K562 (cell line): Measurements from ENCODE around the gene SAP30BP. TPM values are rescaled to one million over a fixed set of nuclear protein-coding genes. Genes with fewer than 3 reads are reported as not detected.

Source experiments
- FUS ChIP-seq: fragments of 200-400 bp; formaldehyde crosslinking; optimal IDR thresholded peaks from 2 replicates; pipeline ENCODE3; 2017; ENCODE audit warnings: low read depth, low read length
- MTA1 ChIP-seq: fragments of 450-650 bp; IDR thresholded peaks from 2 replicates; pipeline ENCODE4 v1.6.1; 2017; ENCODE audit warnings: borderline replicate concordance
- NR2F6 ChIP-seq: fragments of 450-650 bp; formaldehyde crosslinking; IDR thresholded peaks from 2 replicates; pipeline ENCODE4 v1.4.0; 2020; ENCODE audit warnings: mild to moderate bottlenecking
- POLR2G ChIP-seq: fragments of 200-400 bp; formaldehyde crosslinking; IDR thresholded peaks from 2 replicates; pipeline ENCODE4 v1.6.1; 2017; ENCODE audit warnings: low read depth, mild to moderate bottlenecking, antibody characterized with exemption, low read length, moderate library complexity
- ZBTB1 ChIP-seq: sonication (generic); formaldehyde crosslinking; IDR thresholded peaks from 2 replicates; pipeline ENCODE4 v1.8.1; 2023; ENCODE audit warnings: missing genetic modification reagents, low read depth, mild to moderate bottlenecking, borderline replicate concordance
- ZFP1 ChIP-seq: fragments of 450-650 bp; formaldehyde crosslinking; IDR thresholded peaks from 2 replicates; pipeline ENCODE4 v1.4.0; 2020; ENCODE audit warnings: mild to moderate bottlenecking, mixed read lengths
- ZNF431 ChIP-seq: sonication (generic); formaldehyde crosslinking; IDR thresholded peaks from 2 replicates; pipeline ENCODE4 v1.8.0; 2022; ENCODE audit warnings: mild to moderate bottlenecking, missing genetic modification reagents
- ZNF717 ChIP-seq: fragments of 250-450 bp; sonication (Bioruptor Pico); IDR thresholded peaks from 2 replicates; pipeline ENCODE4 v1.5.0; 2021
- polyA plus RNA-seq, 8 experiments: library from polyadenylated mRNA; depleted of rRNA in 4 of 8; stranded (reverse) in 5 of 8; unstranded in 3 of 8; fragments of >200 nt; fragmentation: Nextera tagmentation in 2 of 8; fragmentation: Illumina TruSeq in 1 of 8; extraction: Ambion mirVana in 2 of 8; extraction: Trizol in 1 of 8; gene quantifications; 2 replicates each; pipeline versions ENCODE4 v1.2.1 to v1.2.3, GENCODE V29; 2011 to 2014; ENCODE audit warnings: inconsistent platforms in 1 of 8, missing spikeins in 1 of 8
- total RNA-seq, 7 experiments: library from RNA; depleted of rRNA in 6 of 7; stranded (reverse); fragments of >200 nt in 6 of 7; fragmentation: Illumina TruSeq in 2 of 7; extraction: Trizol in 2 of 7; gene quantifications; 2 replicates each; pipeline versions ENCODE4 v1.2.1 to v1.2.3, GENCODE V29; 2011 to 2021; ENCODE audit warnings: low replicate concordance in 1 of 7
- TF ChIP-seq, protein P1 (sequence below): fragments of 250-450 bp; sonication (Bioruptor Pico); IDR thresholded peaks from 2 replicates; pipeline ENCODE4 v1.8.0; 2022; ENCODE audit warnings: inconsistent platforms
- TF ChIP-seq, protein P2 (sequence below), 3 experiments: fragments of 200-800 bp in 1 of 3; sonication (Bioruptor generic) in 1 of 3; sonication (generic) in 1 of 3; formaldehyde crosslinking in 1 of 3; IDR thresholded peaks; 2 replicates each; pipeline versions ENCODE4 v1.6.1 to v1.8.0; 2016 to 2022; ENCODE audit warnings: mild to moderate bottlenecking in 2 of 3, missing compliant biosample characterization in 2 of 3, missing genetic modification characterization in 2 of 3, missing genetic modification reagents in 1 of 3
- TF ChIP-seq, protein P3 (sequence below): sonication (generic); formaldehyde crosslinking; IDR thresholded peaks from 2 replicates; pipeline ENCODE4 v1.8.1; 2023; ENCODE audit warnings: mild to moderate bottlenecking, missing genetic modification reagents
- TF ChIP-seq, protein P4 (sequence below), 2 experiments: fragments of 450-650 bp; conservative IDR thresholded peaks; 2 replicates each; pipeline ENCODE4 v1.6.1; 2017; ENCODE audit warnings: mild to moderate bottlenecking in 2 of 2, moderate library complexity in 2 of 2
- TF ChIP-seq, protein P5 (sequence below), 2 experiments: fragments of 450-650 bp; IDR thresholded peaks; 2 replicates each; pipeline ENCODE4 v1.6.1; 2016
- TF ChIP-seq, protein P6 (sequence below): sonication (generic); formaldehyde crosslinking; IDR thresholded peaks from 2 replicates; pipeline ENCODE4 v1.8.0; 2022; ENCODE audit warnings: mild to moderate bottlenecking, missing genetic modification reagents

SAP30BP gene
- total and polyA plus RNA-seq, 9 of the 15 experiments (the other 6 are each of a cell fraction or from before 2014, with no cell fraction given) = 45.3 to 154 (median 71.7) TPM

DNA sequence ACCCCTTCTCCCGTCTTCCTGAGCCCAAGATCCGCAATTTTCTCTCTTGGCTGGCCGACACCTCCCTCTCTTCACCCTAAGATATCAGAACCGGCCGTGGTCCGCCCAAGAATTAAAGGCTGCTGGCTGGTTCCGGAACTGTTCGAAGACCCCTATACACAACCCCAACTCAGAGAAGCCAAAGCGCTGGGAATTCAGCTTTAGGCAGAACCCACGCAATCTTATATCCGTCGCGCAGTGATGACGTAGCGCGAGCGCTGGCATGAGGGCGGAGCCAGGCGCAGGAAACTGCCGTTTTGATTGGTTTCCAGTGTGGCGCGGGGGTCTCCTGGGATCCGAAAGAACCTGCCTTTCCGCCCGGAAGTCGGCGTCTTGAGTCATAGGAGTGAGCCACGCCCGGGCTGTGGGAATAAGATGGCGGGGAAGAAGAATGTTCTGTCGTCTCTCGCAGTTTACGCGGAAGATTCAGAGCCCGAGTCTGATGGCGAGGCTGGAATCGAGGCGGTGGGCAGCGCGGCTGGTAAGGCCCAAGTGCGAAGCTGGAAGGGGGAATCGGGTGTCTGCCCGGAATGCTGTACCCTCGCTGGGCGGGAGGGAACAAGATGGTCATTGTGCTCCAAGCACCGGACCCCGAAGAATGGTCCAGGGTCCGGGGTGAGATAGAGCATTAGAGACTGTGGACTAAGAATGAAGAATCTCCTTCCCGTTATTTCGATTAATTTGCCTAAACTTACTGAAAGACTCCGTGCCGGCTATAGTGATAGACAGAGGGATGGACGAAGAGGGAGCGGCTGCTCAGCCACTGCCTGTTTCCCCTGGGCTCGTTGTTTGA lies at the start of gene SAP30BP, which contains the start of gene RECQL5 (continued):
- TF ChIP-seq, protein P1, sequence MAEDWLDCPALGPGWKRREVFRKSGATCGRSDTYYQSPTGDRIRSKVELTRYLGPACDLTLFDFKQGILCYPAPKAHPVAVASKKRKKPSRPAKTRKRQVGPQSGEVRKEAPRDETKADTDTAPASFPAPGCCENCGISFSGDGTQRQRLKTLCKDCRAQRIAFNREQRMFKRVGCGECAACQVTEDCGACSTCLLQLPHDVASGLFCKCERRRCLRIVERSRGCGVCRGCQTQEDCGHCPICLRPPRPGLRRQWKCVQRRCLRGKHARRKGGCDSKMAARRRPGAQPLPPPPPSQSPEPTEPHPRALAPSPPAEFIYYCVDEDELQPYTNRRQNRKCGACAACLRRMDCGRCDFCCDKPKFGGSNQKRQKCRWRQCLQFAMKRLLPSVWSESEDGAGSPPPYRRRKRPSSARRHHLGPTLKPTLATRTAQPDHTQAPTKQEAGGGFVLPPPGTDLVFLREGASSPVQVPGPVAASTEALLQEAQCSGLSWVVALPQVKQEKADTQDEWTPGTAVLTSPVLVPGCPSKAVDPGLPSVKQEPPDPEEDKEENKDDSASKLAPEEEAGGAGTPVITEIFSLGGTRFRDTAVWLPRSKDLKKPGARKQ (CRISPR knock-in tag) = no peak
- TF ChIP-seq FUS = no peak
- TF ChIP-seq ZBTB1 (CRISPR knock-in tag) = no peak
- TF ChIP-seq, protein P2, sequence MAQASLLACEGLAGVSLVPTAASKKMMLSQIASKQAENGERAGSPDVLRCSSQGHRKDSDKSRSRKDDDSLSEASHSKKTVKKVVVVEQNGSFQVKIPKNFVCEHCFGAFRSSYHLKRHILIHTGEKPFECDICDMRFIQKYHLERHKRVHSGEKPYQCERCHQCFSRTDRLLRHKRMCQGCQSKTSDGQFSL (CRISPR knock-in tag; IDR thresholded peaks at IDR 0.05) = no peak
- TF ChIP-seq, protein P2 (tag; IDR thresholded peaks at IDR 0.05) = no peak
- peak; percentile 98 for TF ChIP-seq MTA1
- TF ChIP-seq ZNF717 (CRISPR knock-in tag) = no peak
- no peak for TF ChIP-seq ZFP1 (CRISPR knock-in tag)
- TF ChIP-seq, protein P3, sequence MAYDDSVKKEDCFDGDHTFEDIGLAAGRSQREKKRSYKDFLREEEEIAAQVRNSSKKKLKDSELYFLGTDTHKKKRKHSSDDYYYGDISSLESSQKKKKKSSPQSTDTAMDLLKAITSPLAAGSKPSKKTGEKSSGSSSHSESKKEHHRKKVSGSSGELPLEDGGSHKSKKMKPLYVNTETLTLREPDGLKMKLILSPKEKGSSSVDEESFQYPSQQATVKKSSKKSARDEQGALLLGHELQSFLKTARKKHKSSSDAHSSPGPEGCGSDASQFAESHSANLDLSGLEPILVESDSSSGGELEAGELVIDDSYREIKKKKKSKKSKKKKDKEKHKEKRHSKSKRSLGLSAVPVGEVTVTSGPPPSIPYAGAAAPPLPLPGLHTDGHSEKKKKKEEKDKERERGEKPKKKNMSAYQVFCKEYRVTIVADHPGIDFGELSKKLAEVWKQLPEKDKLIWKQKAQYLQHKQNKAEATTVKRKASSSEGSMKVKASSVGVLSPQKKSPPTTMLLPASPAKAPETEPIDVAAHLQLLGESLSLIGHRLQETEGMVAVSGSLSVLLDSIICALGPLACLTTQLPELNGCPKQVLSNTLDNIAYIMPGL (CRISPR knock-in tag) = no peak
- TF ChIP-seq, protein P4, sequence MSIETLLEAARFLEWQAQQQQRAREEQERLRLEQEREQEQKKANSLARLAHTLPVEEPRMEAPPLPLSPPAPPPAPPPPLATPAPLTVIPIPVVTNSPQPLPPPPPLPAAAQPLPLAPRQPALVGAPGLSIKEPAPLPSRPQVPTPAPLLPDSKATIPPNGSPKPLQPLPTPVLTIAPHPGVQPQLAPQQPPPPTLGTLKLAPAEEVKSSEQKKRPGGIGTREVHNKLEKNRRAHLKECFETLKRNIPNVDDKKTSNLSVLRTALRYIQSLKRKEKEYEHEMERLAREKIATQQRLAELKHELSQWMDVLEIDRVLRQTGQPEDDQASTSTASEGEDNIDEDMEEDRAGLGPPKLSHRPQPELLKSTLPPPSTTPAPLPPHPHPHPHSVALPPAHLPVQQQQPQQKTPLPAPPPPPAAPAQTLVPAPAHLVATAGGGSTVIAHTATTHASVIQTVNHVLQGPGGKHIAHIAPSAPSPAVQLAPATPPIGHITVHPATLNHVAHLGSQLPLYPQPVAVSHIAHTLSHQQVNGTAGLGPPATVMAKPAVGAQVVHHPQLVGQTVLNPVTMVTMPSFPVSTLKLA (conservative IDR thresholded peaks at IDR 0.05) = peak; percentile 86 to 93
- TF ChIP-seq POLR2G = peak; percentile 88
- TF ChIP-seq, protein P5, sequence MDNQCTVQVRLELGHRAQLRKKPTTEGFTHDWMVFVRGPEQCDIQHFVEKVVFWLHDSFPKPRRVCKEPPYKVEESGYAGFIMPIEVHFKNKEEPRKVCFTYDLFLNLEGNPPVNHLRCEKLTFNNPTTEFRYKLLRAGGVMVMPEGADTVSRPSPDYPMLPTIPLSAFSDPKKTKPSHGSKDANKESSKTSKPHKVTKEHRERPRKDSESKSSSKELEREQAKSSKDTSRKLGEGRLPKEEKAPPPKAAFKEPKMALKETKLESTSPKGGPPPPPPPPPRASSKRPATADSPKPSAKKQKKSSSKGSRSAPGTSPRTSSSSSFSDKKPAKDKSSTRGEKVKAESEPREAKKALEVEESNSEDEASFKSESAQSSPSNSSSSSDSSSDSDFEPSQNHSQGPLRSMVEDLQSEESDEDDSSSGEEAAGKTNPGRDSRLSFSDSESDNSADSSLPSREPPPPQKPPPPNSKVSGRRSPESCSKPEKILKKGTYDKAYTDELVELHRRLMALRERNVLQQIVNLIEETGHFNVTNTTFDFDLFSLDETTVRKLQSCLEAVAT (IDR thresholded peaks at IDR 0.05) = no peak
- TF ChIP-seq NR2F6 = no peak
- no peak for TF ChIP-seq ZNF431 (CRISPR knock-in tag)
- TF ChIP-seq, protein P6, sequence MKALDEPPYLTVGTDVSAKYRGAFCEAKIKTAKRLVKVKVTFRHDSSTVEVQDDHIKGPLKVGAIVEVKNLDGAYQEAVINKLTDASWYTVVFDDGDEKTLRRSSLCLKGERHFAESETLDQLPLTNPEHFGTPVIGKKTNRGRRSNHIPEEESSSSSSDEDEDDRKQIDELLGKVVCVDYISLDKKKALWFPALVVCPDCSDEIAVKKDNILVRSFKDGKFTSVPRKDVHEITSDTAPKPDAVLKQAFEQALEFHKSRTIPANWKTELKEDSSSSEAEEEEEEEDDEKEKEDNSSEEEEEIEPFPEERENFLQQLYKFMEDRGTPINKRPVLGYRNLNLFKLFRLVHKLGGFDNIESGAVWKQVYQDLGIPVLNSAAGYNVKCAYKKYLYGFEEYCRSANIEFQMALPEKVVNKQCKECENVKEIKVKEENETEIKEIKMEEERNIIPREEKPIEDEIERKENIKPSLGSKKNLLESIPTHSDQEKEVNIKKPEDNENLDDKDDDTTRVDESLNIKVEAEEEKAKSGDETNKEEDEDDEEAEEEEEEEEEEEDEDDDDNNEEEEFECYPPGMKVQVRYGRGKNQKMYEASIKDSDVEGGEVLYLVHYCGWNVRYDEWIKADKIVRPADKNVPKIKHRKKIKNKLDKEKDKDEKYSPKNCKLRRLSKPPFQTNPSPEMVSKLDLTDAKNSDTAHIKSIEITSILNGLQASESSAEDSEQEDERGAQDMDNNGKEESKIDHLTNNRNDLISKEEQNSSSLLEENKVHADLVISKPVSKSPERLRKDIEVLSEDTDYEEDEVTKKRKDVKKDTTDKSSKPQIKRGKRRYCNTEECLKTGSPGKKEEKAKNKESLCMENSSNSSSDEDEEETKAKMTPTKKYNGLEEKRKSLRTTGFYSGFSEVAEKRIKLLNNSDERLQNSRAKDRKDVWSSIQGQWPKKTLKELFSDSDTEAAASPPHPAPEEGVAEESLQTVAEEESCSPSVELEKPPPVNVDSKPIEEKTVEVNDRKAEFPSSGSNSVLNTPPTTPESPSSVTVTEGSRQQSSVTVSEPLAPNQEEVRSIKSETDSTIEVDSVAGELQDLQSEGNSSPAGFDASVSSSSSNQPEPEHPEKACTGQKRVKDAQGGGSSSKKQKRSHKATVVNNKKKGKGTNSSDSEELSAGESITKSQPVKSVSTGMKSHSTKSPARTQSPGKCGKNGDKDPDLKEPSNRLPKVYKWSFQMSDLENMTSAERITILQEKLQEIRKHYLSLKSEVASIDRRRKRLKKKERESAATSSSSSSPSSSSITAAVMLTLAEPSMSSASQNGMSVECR (CRISPR knock-in tag) = peak; percentile 74
